ENCODE results near the gene TRMT5. TPM values are rescaled to one million over a fixed set of nuclear protein-coding genes. Genes with fewer than 3 reads are reported as not detected.

Gene TRMT5
- total RNA-seq, 4 donors from 2014 or later = 9.5 to 14.1 (median 9.9) TPM

- H3K9me3 ChIP-seq = no peaks in the 10 kb centered on the region
- H3K4me3 ChIP-seq (replicated peaks in 1 of 3) = no peak overlapping the region
- no peak for DNase-seq
- intact Hi-C loops (cut with DNase I) = no loop called here
- no peaks in the 10 kb centered on the region for H3K27me3 ChIP-seq
- no peaks in the 10 kb centered on the region for H3K36me3 ChIP-seq
- no peak overlapping the region for H3K27ac ChIP-seq
- no peaks in the 10 kb centered on the region for H3K4me1 ChIP-seq
- TF ChIP-seq, protein P1, sequence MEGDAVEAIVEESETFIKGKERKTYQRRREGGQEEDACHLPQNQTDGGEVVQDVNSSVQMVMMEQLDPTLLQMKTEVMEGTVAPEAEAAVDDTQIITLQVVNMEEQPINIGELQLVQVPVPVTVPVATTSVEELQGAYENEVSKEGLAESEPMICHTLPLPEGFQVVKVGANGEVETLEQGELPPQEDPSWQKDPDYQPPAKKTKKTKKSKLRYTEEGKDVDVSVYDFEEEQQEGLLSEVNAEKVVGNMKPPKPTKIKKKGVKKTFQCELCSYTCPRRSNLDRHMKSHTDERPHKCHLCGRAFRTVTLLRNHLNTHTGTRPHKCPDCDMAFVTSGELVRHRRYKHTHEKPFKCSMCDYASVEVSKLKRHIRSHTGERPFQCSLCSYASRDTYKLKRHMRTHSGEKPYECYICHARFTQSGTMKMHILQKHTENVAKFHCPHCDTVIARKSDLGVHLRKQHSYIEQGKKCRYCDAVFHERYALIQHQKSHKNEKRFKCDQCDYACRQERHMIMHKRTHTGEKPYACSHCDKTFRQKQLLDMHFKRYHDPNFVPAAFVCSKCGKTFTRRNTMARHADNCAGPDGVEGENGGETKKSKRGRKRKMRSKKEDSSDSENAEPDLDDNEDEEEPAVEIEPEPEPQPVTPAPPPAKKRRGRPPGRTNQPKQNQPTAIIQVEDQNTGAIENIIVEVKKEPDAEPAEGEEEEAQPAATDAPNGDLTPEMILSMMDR (IDR thresholded peaks at IDR 0.05) = no peak
- TF ChIP-seq POLR2A (IDR thresholded peaks at IDR 0.05) = no peak
Measured at GRCh38 chr14:60965402-60965801, 15.5 kb downstream of the TRMT5 start.

GRCh38 chr14:60964904-60965303 is 16.0 kb downstream of the TRMT5 start:
- no peak overlapping the region for H3K4me3 ChIP-seq (replicated peaks in 1 of 3)
- H3K27me3 ChIP-seq = no peaks in the 10 kb centered on the region
- TF ChIP-seq, protein P1 (IDR thresholded peaks at IDR 0.05) = no peak
- no peak for TF ChIP-seq POLR2A (IDR thresholded peaks at IDR 0.05)
- no peaks in the 10 kb centered on the region for H3K36me3 ChIP-seq
- no peaks in the 10 kb centered on the region for H3K4me1 ChIP-seq
- no peak for DNase-seq
- intact Hi-C loops (cut with DNase I) = no loop called here
- 51 to 58% methylated on average over 2 of the region's 2 CpGs for WGBS, 2 donors
- no peak overlapping the region for H3K27ac ChIP-seq
- H3K9me3 ChIP-seq = no peaks in the 10 kb centered on the region

GRCh38 chr14:60963761-60964160 is 17.1 kb downstream of the TRMT5 start:
- Histone ChIP-seq H3K9me3 (no peaks in the 10 kb centered on the region), H3K27ac (no peak overlapping the region), H3K4me1 (no peaks in the 10 kb centered on the region), H3K27me3 (no peaks in the 10 kb centered on the region), H3K36me3 (no peaks in the 10 kb centered on the region), H3K4me3 (replicated peaks in 1 of 3) (no peak overlapping the region)
- intact Hi-C loops (cut with DNase I) = no loop called here
- TF ChIP-seq, protein P1 (IDR thresholded peaks at IDR 0.05) = no peak
- no peak for TF ChIP-seq POLR2A (IDR thresholded peaks at IDR 0.05)
- DNase-seq = no peak
- 58 to 63% methylated on average over 2 of the region's 2 CpGs for WGBS, 2 donors

DNA sequence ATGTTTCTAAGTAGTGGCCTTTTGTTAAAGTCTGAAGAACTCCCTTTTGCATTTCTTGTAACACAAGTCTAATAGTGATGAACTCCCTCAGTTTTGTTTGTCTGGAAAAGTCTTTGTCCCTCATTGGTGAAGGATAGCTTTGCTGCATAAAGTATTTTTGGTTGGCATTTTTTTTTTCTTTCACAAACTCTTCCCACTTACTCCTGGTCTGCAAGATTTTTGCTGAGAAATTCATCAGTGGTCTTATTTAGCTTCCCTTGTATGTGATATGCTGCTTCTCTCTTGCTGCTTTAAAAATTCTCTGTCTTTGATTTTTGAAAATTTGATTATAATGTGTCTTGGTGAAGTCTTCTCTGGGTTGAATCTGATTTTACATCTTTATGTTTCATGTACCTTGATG is 22.7 kb downstream of the TRMT5 start:
- TF ChIP-seq, protein P1 (IDR thresholded peaks at IDR 0.05) = no peak
- TF ChIP-seq POLR2A (IDR thresholded peaks at IDR 0.05) = no peak
- intact Hi-C loops (cut with DNase I) = no loop called here
- Histone ChIP-seq H3K4me3 (replicated peaks in 1 of 3) (no peak overlapping the region), H3K4me1 (no peaks in the 10 kb centered on the region), H3K27ac (no peak overlapping the region), H3K36me3 (no peaks in the 10 kb centered on the region), H3K27me3 (no peaks in the 10 kb centered on the region), H3K9me3 (no peaks in the 10 kb centered on the region)
- no peak for DNase-seq

GRCh38 chr14:60956632-60957031 is 24.2 kb downstream of the TRMT5 start:
- 95 to 98% methylated on average over 1 of the region's 1 CpG for WGBS, 2 donors
- Histone ChIP-seq H3K27ac (no peak overlapping the region), H3K36me3 (no peaks in the 10 kb centered on the region), H3K9me3 (no peaks in the 10 kb centered on the region), H3K4me1 (no peaks in the 10 kb centered on the region), H3K4me3 (replicated peaks in 1 of 3) (no peak overlapping the region), H3K27me3 (no peaks in the 10 kb centered on the region)
- intact Hi-C loops (cut with DNase I) = no loop called here
- no peak for DNase-seq
- TF ChIP-seq, protein P1 (IDR thresholded peaks at IDR 0.05) = no peak
- no peak for TF ChIP-seq POLR2A (IDR thresholded peaks at IDR 0.05)
